C4-2B (cell line): ENCODE data around the gene MAP4K5.

Experiments used
- CTCF ChIP-seq: fragments of 450-650 bp; conservative IDR thresholded peaks from 2 replicates; pipeline ENCODE4 v1.5.1; 2017; ENCODE audit warnings: mild to moderate bottlenecking
- ZFX ChIP-seq: fragments of 450-650 bp; IDR thresholded peaks from 2 replicates; pipeline ENCODE4 v1.6.1; 2017

GRCh38 chr14:50531595-50532501 is 521 bp downstream of the MAP4K5 start:
- TF ChIP-seq CTCF, result 0 out of 2 replicates have a peak, but pooled peaks have one; percentile 51
- peak; percentile 91 for TF ChIP-seq ZFX
